22Rv1 (cell line): ENCODE measurements around the gene FHIT.

ENCODE experiments used
- ZFX ChIP-seq: fragments of 450-650 bp; IDR thresholded peaks from 2 replicates; pipeline ENCODE4 v1.6.1; 2017; ENCODE audit warnings: antibody characterized with exemption, borderline replicate concordance
- TF ChIP-seq, protein P1 (sequence below): fragments of 450-650 bp; IDR thresholded peaks from 2 replicates; pipeline ENCODE4 v1.5.1; 2017; ENCODE audit warnings: mild to moderate bottlenecking

DNA sequence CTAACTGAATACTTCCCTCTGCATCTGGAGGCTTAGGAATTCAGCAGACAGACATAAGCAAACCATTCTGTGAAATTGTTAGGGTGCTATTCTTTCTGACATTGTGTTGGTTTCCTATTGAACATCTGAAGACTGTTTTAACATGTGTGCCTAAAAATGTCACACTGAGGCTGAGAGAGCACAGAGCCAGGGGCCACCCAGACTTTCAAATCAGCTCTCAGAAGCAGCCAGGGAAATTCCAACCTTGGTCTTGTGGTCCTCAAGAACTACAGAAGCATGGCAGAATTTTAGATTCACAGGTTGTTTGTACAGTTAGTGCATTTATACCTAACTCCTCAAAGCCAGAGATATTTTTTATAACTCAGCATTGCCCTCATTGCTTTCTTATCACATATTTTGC is 1272.3 kb downstream of the FHIT start:
- no peak for TF ChIP-seq ZFX
- TF ChIP-seq, protein P1, sequence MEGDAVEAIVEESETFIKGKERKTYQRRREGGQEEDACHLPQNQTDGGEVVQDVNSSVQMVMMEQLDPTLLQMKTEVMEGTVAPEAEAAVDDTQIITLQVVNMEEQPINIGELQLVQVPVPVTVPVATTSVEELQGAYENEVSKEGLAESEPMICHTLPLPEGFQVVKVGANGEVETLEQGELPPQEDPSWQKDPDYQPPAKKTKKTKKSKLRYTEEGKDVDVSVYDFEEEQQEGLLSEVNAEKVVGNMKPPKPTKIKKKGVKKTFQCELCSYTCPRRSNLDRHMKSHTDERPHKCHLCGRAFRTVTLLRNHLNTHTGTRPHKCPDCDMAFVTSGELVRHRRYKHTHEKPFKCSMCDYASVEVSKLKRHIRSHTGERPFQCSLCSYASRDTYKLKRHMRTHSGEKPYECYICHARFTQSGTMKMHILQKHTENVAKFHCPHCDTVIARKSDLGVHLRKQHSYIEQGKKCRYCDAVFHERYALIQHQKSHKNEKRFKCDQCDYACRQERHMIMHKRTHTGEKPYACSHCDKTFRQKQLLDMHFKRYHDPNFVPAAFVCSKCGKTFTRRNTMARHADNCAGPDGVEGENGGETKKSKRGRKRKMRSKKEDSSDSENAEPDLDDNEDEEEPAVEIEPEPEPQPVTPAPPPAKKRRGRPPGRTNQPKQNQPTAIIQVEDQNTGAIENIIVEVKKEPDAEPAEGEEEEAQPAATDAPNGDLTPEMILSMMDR, result no peak
